ENCODE data around the gene SLC9A9.

DNA sequence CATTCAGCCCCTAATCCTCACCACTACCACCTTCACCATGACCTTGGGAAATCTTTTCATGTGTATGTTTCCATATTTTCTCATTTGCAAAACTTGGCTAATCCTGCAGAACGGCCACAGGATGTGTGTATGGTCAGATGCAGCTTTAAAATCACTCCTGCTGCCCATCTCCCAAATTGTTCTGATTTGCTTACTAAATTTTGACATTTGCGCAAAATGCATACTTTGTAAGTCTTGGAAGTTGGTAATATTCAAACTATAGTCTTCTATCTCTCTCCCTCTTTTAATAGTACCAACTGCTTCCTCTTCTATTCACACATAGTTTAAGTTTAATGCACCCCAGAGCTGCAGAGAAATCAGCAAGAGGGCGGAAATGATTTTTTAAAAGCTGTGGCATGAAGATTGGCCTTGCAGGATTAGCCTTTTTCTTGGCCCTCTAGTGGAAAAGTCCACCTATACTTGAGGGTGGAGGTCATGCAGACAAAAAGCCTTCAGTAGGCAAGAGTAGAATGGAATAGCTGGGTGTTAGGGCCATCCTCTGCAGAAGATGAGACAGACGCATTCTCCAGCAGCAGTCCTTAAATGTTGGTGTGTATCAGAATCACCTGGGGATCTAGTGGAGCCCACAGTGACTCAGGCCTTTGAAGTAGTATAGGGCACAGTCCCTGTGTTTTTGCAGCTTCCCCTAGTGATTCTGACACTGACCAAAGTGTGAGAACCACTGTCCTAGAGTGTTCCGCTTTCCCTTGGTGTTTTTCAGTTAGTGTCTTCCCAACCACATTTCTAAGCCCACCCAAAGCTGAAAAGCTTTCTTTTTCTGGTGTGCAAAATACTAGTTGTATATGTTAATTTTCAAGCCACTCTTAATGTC, 547.0 kb downstream of the SLC9A9 start:
- TF ChIP-seq CTCF (IDR thresholded peaks at IDR 0.05): no peak
- TF ChIP-seq POLR2A (IDR thresholded peaks at IDR 0.05): no peak
- TF ChIP-seq POLR2AphosphoS5 (IDR thresholded peaks at IDR 0.05): no peak

Measured in breast epithelium (tissue), 3 donors.